MCF 10A (cell line): Measurements from ENCODE around the gene CDHR2. TPM values are rescaled to one million over a fixed set of nuclear protein-coding genes. Genes with fewer than 3 reads are reported as not detected.
A peak's percentile ranks its signal among the peaks of the same experiment; 100 is the strongest.

Source experiments
- BruUV-seq: library from RNA; stranded (reverse); fragments of 400-500 nt; replicated peaks from 2 replicates; lab custom pipeline; 2021; lab: Mats Ljungman, UMichigan
- CTCF ChIA-PET: fragments of 300-600 bp; sonication (Branson Sonifier 250); formaldehyde crosslinking; extraction: SDS; loops from one replicate; lab custom pipeline; 2021; ENCODE audit warnings: antibody characterized with exemption, inconsistent platforms; lab: Yijun Ruan, JAX
- POLR2A ChIA-PET: fragments of 300-600, 350-650 bp; sonication (Branson Sonifier 250); formaldehyde crosslinking; extraction: SDS; loops from one replicate; lab custom pipeline; 2020; ENCODE audit warnings: antibody characterized with exemption, inconsistent platforms; lab: Yijun Ruan, JAX
- DNase-seq: peaks from one replicate; pipeline ENCODE4 v3.0.0-alpha.2; 2018; ENCODE audit not compliant: unreplicated experiment
- H3K27ac Mint-ChIP-seq: one replicate; pipeline ENCODE4 v1.8.0; 2022; ENCODE audit warnings: mild to moderate bottlenecking, low read depth, mixed read lengths; ENCODE audit not compliant: unreplicated experiment
- H3K27me3 Mint-ChIP-seq: one replicate; pipeline ENCODE4 v1.8.0; 2022; ENCODE audit warnings: mixed read lengths; ENCODE audit not compliant: insufficient read depth, unreplicated experiment
- H3K36me3 Mint-ChIP-seq: one replicate; pipeline ENCODE4 v1.8.0; 2022; ENCODE audit warnings: mild to moderate bottlenecking, moderate library complexity, mixed read lengths; ENCODE audit not compliant: insufficient read depth, unreplicated experiment
- H3K4me1 Mint-ChIP-seq: one replicate; pipeline ENCODE4 v1.8.0; 2022; ENCODE audit warnings: mixed read lengths; ENCODE audit not compliant: insufficient read depth, unreplicated experiment
- H3K4me3 Mint-ChIP-seq: one replicate; pipeline ENCODE4 v1.8.0; 2022; ENCODE audit warnings: mild to moderate bottlenecking, moderate library complexity, mixed read lengths; ENCODE audit not compliant: unreplicated experiment
- H3K9me3 Mint-ChIP-seq: one replicate; pipeline ENCODE4 v1.8.0; 2022; ENCODE audit warnings: mixed read lengths; ENCODE audit not compliant: unreplicated experiment
- intact Hi-C: fragments of 100-400 bp; cut with micrococcal nuclease; formaldehyde crosslinking; loops from 2 replicates; pipeline ENCODE4 v1.14.1; 2022
- total RNA-seq: library from RNA; stranded (reverse); gene quantifications from 2 replicates; pipeline ENCODE4 v1.2.3, GENCODE V29; 2022
- TF ChIP-seq, protein P1 (sequence below): fragments of 200-600 bp; IDR thresholded peaks from one replicate; pipeline ENCODE4 v1.8.0; 2022; ENCODE audit warnings: antibody characterized with exemption, mild to moderate bottlenecking; ENCODE audit not compliant: unreplicated experiment

The CDHR2 gene
- total RNA-seq, 1 experiment from 2014 or later, result 0.09 TPM

DNA sequence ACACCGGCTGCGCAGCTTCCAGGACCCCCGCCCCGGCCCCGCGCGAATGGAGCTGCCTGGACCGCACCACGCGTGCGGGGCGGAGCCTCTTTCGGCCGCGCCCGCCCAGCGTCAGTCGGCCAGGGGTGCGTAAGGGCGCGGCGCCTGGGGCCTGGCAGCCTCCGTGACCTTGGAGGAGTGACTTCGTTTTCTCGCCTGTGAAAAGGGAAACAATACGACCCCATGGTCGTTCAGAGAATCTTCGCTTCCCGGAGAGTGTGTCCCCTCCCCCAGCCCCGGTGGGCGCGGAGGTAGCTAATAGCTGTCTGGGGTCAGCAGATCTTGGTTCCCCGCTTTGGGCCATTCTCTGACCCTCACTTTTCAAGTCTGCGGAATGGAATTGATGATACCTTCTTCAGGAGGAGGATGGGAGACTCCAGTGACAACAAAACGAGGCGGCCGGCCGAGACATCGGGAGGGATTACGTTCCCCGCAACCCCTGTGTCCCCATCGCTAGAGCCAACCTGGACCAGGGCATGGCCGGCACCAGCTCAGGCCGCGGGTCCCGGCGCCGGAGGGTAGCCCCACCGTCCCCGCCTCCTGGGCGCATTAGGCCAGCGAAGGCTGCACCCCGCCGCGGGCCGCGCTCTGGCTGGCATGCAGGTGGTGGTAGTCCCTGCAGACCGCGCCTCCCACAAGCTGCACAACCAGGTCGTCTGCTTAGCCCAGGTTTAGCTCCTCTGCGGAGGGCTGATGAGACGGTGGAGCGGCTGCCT lies 5.5 kb upstream of the CDHR2 start:
- TF ChIP-seq, protein P1, sequence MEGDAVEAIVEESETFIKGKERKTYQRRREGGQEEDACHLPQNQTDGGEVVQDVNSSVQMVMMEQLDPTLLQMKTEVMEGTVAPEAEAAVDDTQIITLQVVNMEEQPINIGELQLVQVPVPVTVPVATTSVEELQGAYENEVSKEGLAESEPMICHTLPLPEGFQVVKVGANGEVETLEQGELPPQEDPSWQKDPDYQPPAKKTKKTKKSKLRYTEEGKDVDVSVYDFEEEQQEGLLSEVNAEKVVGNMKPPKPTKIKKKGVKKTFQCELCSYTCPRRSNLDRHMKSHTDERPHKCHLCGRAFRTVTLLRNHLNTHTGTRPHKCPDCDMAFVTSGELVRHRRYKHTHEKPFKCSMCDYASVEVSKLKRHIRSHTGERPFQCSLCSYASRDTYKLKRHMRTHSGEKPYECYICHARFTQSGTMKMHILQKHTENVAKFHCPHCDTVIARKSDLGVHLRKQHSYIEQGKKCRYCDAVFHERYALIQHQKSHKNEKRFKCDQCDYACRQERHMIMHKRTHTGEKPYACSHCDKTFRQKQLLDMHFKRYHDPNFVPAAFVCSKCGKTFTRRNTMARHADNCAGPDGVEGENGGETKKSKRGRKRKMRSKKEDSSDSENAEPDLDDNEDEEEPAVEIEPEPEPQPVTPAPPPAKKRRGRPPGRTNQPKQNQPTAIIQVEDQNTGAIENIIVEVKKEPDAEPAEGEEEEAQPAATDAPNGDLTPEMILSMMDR, result no peak
- H3K27ac Mint-ChIP-seq, result peak overlapping the region; percentile 50
- DNase-seq, result peak; percentile 75
- peak overlapping the region; percentile 82 for H3K4me3 Mint-ChIP-seq
- ChIA-PET POLR2A (interaction anchor here (0.6 to 4.2 kb wide), 25 partner anchors 9 to 182 kb away, joined by 3 to 73 read pairs (median 5); partner anchors contain the start of genes CLTB, FAF2, HIGD2A and KIAA1191), CTCF (interaction anchor here (0.6 to 4.2 kb wide), 15 partner anchors 11 to 921 kb away, joined by 3 to 32 read pairs (median 4); partner anchors contain the start of genes CLTB and TSPAN17)
- TSS peak; percentile 67 for BruUV-seq
- no peaks in the 10 kb centered on the region for H3K9me3 Mint-ChIP-seq
- H3K4me1 Mint-ChIP-seq, result peaks cover 30% of the 10 kb centered on the region
- H3K36me3 Mint-ChIP-seq, result peaks cover 6% of the 10 kb centered on the region
- intact Hi-C loops, result loop anchor here (2.0 kb wide), 2 partner anchors 35 to 45 kb away; no protein-coding TSS in a partner anchor
- H3K27me3 Mint-ChIP-seq, result no peaks in the 10 kb centered on the region

DNA sequence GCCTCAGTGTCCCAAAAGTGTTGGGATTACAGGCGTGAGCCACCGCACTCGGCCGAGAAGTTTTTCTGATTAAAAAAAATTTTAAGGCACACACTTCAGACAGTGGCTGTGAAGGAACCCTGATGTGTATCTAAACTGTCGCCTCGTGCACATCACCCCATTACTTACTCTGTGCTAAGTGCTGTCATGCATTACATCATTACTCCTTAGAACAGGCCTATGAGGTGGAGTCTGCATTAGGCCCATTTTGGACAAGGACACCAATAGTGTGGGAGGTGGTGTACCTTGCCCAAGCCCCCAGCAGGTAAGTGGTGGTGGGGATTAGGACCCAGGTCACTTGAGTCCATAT lies 3.8 kb upstream of the CDHR2 start:
- Mint-ChIP-seq H3K36me3 (peaks cover 6% of the 10 kb centered on the region), H3K4me1 (peaks cover 26% of the 10 kb centered on the region), H3K27ac (no peak overlapping the region), H3K9me3 (no peaks in the 10 kb centered on the region), H3K4me3 (peak overlapping the region; percentile 82), H3K27me3 (no peaks in the 10 kb centered on the region)
- ChIA-PET POLR2A (interaction anchor here (3.6 to 4.2 kb wide), 2 partner anchors 11 to 128 kb away, joined by 42 to 73 read pairs; partner anchors contain the start of gene CLTB), CTCF (interaction anchor here (0.6 to 4.2 kb wide), 3 partner anchors 33 to 128 kb away, joined by 3 to 32 read pairs (median 19); partner anchors contain the start of gene CLTB)
- no peak for DNase-seq
- BruUV-seq, result no TSS peak
- intact Hi-C loops, result no loop called here
- TF ChIP-seq, protein P1, result no peak

DNA sequence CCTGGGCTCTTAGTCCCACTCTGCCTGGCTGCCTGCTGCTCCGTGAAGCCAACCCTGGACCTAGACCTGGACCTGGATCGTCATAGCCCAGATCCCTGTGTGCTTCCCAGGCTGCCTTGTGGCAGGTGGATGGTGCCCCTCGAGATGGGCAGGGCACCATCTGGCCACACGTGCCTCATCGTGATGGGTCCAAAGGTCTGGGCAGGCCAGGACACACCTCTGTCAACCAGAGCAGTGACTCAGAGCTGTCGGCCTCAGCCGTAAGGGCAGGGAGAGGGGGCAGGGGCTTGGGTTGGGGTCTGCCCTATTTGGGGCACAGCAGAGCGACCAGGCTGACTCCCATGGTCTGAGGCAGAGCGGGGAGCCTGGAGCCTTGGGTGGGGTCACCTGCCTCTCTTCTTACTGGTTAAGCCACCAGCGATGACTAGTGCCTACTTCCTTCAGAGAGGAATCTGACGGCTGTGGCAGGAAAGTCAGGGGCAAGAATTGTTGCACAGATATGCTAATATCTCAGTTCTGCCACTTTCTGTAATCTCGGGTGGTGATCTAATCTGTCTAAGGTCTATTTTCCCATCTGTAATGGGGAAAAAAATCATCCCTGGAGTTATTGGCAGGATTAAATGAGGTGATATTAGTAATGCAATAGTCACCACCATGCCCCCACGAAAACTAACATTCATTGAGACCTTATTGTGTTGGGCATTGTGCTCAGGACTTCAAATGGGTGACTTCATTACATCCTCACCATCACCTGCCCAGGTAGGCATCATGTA lies 3.2 kb upstream of the CDHR2 start:
- intact Hi-C loops, result no loop called here
- POLR2A ChIA-PET, result interaction anchor here (2.2 to 3.6 kb wide), 2 partner anchors 8 to 11 kb away, joined by 13 to 42 read pairs; partner anchors contain the start of gene RNF44
- TF ChIP-seq, protein P1, result no peak
- BruUV-seq, result no TSS peak
- no peak overlapping the region for H3K27ac Mint-ChIP-seq
- peaks cover 25% of the 10 kb centered on the region for H3K4me1 Mint-ChIP-seq
- H3K9me3 Mint-ChIP-seq, result no peaks in the 10 kb centered on the region
- H3K36me3 Mint-ChIP-seq, result peaks cover under 1% of the 10 kb centered on the region
- DNase-seq, result peak; percentile 30
- H3K27me3 Mint-ChIP-seq, result no peaks in the 10 kb centered on the region
- no peak overlapping the region for H3K4me3 Mint-ChIP-seq
- CTCF ChIA-PET, result interaction anchor here (0.6 to 1.2 kb wide), 2 partner anchors 98 to 101 kb away, joined by 3 to 7 read pairs; partner anchors contain the start of gene FAF2
